ENCODE measurements around the gene EPHB2.

The EPHB2 gene

DNA sequence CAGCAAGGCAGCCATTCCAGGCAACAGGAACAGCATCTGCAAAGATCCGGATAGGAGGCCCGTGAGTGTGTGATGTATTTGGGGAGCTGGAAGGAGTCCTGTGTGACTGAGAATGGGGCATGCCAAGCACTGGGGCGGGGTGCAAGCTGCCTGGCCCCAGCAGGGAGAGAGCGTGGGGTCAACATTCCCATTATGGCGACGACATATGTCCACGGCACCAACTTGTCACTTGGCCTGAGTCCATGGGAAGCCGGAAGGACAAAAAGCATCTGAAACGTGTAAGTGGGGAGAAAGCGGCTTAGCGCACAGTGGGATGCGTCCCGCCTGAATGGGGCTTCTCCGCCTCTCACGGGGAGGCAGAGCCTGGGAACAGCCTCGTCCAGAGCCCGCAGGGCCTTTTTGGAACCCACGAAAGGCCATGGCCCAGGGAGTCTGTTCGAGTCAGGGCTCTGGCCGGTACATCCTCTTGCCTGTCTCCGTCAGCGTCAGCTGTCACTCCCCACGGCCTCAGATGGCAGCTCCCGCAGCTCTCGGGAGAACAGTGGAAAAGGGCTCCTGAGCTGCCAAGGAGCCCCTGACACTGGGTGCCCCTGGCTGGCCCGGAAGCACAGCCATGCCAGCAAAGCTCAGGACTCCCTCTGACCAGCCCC lies 12.4 kb downstream of the EPHB2 start:
- DNase-seq, result peak in 2 of 14 donors; percentile 8 to 14

DNA sequence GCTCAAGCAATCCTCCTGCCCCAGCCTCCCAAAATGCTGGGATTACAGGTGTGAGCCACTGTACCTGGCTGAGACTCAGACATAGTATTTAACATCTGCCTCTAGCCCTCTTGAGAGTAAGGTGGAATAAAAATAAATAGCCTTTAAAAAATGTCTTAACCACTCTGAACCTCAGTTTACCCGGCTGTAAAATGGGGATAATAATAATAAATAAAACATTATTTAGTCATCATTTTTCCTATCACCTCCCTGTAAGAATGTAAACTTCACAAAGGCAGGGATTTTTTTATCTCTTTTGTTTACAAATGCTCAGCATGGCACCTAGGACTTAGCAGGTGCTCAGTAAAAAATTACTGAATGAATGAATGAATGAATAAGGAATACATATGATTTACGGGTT lies 17.2 kb downstream of the EPHB2 start:
- no peak for DNase-seq

DNA sequence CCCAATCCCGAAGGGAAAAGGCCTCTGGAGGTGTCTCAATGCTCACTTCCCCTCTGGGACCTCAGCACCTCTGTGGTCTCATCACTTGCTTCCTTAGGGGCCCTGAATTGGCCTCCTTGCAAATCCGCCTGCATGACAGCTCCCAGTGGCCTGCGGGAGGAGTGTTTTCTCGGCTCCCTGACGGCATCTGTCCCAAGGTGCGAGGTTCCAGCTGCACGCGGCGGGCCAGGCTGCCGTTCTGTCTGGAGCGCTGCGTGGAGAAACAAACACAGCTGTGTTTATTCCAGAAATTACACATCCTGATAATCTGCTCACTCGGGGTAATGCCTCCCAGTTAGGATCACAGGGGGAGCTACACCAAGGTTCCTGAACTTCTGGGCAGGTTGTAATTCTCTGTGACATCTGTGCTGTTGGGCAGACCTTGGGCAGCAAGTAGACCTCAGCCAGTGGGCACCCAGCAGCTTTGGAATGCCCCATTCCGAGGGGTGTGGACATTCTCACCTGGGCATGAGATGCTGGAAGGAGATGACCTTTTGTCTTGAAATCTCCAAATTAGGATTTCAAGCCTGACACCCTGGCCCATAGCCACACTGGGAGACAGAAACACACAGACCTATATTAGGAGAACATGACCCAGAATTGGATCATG lies 18.2 kb downstream of the EPHB2 start:
- DNase-seq, result no peak

DNA sequence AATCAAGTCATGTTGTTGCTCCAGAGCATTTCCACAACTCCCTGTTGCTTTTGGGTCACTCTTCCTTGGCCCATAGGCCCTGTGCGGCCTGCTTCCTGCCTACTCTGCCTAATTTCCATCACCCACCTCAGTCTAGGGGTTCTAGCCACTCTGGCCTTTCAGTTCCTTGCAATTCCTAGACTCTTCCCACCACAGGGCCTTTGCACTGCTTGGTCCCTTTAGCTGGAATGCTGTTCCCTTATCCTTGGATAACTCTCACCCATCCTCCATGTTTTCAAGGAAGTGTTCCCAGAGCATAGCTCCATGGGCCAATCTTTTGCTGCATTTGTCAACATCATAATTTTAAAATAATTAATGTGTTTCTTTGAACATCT lies 18.7 kb downstream of the EPHB2 start:
- DNase-seq, result no peak

DNA sequence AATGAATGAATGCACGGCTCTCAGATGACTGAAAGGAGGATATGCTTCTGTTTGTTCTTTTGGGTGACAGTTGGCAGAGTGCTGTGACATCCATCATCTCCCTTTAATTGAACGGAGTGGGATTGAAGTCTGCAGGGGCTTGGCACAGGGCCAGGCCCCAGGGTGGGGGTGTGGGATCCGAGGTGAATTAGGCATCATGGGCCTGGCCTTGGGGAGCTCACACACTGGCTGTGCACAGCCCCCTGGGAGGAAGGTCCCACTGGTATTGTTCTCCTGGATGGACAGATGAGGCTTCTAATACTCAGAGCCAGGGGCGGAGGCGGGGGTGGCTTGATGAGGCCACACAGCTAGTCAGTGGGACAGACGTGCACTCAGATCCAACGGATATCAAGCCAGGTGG lies 19.3 kb downstream of the EPHB2 start:
- no peak for DNase-seq

DNA sequence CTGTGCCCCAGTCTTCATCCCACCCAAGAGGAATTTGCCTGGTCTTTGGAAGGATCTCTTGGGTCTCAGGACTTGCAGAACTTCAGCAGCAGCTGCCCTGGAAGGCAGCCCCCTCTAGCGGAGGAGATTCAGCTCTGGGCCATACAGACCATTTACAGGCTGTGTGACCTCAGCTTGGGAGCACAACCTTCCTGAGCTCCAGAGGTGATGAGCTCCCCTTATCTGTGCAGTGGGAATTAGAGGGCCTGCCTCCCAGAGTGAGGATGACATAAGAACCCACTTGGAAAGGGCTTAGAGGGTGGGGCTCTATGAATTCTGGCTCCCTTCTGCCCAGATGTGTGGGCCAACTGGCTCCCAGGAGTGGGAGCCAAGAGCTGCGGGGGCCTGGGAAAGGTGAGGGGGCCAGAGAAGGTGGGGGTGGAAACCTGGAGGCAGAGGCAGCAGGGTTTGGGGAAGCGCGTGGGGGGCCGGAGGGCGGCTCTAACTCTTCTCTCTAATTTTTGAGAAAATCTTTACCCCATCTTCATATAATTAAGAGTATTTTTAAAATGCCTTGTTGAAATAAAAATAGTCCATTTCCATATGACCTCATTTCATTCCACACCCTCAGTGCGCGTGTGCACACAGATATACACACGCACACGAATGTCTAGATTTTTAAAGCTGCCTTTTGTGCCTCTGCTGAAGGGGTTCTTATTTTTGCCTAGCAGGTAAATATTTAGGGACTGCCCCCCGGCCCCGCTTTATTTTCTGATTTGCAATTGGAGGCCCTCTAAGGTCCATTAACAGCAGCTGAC lies 21.5 kb downstream of the EPHB2 start:
- no peak for DNase-seq

DNA sequence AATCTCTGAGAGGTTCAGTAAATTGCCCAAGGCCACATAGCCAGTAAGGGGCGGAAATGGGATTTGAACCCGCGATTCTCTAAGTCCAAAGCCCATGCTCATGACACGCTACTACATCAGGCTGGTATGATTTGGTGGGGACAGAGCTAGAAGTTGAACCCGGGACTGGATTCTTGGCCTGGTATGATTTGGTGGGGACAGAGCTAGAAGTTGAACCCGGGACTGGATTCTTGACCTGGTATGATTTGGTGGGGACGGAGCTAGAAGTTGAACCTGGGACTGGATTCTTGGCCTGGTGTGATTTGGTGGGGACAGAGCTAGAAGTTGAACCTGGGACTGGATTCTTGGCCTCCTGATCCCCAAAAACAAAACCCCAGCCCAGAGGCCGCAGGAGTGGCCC lies 23.0 kb downstream of the EPHB2 start:
- no peak for DNase-seq

DNA sequence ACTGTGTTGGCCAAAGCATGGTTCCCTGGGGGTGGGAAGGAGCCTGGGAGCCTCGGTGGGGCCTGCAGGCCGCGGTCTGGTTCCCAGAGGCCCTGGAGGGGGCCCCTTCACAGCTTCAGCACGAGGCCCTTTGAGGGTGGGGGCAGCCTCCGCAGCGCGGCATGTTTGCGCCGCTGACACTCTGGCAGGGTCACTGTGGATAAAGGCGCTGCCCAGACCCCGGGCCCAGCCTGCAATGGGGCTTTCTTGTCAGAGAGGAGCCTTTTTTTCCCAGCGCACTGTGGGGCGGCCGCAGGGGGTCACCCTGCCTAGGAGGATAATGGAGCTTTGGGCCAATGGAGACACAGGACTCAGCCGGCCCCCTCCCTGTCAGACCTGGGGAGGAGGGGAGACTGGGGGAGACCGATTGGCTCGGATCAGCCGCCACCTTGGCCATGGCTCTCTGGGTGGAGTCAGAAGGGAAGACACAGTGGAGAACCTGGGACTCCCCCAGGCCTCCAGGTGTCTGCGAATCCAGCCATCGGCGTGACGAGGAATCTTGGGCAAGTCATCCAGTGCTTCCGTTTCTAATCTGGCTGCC lies 26.0 kb downstream of the EPHB2 start:
- DNase-seq, result no peak

DNA sequence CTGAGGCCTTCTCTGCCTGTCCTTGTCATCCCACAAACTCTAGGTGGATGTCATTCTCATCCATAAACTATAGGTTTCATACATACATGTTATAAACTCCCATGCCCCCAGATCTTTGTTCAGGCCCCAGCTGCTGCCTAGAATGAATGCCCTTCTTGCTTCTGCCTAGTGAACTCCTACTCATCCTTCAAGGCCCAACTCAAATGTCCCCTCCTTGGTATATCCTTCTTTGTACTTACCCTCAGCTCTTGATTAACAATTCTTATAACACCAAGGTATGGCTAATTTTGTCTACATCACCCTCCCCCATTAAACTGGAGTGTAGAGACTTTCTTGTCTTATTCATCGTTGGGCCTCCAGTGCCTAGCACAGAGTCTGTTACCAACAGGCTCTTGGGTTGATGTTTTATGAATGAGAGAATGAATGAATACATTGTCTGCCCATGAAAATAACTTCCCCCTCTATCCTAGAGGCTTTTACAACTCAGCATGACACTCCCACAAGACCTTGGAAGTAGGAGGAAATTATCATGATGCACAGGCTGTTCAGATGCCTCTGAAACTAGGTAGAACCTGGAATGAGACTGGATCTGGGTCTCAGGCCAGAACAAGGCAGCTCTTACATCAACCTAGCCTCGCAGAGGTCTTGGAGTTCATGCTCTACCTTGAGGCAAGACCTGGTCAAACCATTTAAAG lies 26.9 kb downstream of the EPHB2 start:
- DNase-seq, result no peak

DNA sequence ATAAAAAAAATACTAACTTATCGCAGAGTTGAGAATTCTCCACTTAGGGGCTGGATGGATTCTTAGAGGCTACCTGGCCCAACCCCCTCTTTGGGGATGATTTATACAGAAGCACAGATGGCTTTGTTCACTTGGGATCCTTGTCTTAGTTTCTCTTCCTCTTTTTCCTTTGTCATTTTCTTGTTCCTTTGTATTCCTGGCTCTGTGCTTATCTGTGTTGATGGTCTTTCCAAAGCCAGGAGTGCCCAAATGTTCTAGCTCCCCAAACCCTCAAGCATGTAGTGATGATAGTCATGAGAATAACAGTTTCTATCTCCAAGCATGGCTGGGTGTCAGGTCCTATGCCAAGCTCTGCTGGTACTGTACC lies 27.4 kb downstream of the EPHB2 start:
- no peak for DNase-seq

DNA sequence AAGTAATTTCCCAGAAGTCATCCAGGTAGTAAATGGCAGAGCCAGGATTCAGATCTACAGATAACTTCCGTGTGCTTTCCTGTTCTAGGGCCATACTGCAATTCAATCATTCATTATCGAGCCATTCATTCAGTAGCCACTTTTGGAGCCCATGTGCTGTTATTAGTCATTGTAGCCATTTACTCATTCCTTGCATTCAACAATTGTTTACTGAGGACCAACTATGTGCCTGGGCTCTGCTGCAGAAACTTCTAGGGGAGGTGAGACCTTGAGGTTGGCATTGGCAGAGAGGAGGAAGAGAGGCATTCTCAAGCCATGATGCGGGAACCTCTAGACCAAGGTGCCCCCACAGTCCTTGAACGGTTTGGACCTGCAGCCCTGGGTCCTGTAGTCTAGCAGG lies 27.9 kb downstream of the EPHB2 start:
- no peak for DNase-seq

DNA sequence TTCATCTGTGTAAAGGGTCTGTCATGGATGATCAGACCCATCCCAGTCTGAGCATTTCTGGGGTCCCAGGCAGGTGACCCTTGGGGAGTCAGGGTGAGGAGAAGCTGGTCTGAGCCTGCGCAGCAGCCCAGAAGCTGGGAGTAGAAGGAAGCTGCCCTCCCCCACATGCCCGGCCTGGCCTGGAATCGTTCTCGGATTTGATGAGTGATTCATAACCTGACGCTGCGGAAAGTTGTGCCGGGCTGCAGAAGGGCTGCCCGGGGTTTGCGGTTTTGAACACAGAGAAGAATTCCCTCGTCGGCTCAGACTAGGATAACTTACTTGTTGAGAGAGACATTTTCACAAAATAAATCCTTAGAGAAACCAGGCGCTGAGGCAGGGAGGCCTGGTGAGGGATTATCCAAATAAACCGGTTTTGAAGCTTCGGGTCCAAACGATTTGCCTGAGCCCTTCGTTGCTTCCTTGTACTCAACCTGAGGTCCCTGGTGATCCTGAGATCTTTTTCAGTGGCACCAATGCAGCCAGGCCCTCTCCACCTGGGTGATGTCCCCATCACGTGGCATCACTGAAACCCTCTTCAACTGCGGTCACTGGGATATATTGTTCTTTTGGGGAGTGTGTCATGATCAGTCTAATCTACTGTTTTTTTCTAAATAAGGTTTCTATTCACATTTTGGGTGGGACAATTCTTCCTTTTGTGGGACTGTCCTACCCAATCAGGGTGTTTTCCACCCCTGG lies 29.2 kb downstream of the EPHB2 start:
- DNase-seq, result peak in 1 of 14 donors; percentile 22

DNA sequence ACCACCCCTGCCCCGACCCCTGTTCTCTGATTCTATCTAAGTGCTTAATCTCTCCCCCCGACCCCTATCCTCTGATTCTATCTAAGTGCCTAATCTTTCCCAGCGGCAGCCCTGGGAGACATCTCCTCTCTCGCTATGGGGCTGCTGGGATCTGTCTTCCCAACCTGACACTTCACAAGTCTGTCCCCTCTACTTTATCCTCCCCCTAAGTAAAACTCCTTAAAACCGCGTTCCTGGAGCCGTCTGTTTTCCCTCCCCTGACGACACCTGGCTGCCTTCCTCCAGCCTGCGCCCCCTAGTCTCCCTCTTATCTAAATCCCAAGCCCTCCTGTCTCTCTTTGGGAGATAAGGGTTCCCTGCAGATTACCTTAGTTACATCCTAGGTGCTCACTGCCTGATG lies 30.5 kb downstream of the EPHB2 start:
- no peak for DNase-seq

DNA sequence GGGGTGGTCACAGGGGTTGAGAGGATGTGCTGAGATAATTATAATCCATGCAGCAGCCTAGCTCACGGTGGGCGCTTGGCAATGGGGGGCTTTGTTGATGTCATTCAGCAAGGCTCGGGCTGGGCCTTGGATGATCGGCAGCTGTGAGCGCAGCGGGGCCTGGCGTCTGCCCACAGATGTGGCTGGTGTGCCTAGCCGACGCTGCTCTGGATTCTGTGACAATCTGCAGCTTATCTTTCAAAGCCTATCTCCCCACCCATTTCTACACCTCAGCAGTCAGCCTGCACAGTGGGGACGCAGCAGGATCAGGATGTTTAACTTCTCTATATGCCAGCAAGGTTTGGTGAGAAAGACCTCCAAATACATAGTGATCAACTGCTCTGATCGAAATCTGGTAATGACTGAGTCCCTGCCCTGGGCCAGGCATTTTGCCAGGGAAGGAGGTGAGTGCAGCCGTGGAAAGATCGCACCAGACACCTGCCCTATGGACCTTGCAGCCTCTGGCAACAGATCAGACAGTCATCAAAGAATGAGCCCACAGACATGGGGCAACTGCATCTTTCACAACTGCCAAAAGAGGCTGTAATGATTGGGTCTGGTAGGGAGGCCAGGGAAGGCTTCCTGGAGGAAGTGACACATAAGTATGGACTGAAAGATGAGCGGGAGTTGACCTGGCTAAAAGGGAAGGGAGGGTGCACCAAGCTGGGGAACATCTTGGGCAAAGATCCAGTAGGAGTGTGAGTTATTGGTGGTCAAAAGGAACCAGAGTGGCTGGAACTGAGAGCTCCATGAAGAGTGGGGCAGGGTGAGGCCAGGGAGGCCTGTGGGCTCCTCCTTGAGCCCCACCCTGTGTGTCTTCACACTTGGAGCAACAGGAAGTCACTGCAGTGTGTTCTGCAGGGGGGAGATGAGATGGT lies 35.3 kb downstream of the EPHB2 start:
- DNase-seq, result no peak

DNA sequence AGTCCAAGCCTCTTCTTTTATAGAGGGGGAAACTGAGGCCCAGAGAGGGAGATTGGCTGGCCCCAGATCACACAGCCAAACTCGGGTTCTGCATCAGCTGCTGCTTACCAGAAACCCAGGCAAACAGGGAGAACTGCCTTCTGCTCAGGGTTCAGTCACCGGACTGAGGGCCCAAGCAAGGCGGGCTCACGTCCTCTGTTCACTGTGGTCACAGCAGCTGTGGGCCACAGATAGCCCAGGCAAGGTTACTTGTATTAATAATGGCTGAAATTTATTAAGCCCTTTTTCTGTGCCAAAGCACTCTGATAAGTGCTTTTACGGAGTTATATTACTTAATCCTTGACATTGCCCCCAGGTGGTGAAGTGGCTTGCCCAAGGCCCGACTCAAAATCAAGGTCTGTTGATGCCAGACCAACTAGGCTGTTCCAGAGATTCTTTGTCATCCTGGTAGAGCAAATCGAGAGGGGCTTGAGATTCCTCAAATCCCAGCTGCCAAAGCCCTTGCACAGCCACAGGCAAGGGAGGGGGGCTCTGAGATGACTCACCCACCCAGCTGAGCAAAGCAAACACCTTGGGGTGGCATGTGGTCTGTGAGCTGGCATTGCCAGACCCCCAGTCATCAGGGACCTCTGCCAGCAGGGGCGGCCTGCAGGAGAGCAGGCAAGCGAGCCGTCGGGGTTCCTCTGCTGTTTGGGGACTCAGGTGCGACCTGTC lies 36.5 kb downstream of the EPHB2 start:
- DNase-seq, result no peak

DNA sequence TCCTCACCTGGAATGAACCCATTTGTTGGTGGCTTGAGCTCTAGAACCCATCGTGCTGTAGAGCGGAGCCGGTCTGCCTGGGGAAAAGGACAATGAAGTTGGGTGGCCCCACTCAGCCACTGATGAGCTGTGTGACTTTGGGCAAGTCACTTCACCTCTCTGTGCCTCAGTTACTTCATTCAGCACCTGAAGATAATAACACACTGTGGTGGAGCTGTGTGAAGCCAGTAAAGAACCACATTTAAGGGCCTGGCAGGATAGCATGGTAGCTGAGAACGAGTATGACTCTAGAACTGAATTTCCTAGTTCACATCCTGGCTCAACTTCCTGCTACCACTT lies 37.1 kb downstream of the EPHB2 start:
- no peak for DNase-seq

DNA sequence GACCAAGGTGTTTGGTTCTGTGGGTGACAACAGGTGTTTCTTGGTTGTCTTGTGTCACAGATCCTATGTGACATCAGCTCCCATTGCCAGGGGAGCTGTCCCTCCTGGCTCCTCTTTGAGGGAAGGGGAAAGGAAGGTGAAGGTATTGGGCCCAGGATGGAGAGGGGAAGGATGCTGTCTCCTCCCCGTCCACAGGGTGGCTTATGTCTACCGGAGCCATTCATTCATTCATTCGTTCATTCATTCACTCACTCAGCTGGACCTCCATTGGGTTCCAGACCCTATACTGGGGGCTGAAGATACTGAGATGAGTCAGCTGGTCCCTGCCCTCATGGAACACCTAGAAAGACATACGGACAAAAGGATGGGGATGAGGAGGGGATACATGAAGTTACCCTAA lies 38.9 kb downstream of the EPHB2 start:
- no peak for DNase-seq

DNA sequence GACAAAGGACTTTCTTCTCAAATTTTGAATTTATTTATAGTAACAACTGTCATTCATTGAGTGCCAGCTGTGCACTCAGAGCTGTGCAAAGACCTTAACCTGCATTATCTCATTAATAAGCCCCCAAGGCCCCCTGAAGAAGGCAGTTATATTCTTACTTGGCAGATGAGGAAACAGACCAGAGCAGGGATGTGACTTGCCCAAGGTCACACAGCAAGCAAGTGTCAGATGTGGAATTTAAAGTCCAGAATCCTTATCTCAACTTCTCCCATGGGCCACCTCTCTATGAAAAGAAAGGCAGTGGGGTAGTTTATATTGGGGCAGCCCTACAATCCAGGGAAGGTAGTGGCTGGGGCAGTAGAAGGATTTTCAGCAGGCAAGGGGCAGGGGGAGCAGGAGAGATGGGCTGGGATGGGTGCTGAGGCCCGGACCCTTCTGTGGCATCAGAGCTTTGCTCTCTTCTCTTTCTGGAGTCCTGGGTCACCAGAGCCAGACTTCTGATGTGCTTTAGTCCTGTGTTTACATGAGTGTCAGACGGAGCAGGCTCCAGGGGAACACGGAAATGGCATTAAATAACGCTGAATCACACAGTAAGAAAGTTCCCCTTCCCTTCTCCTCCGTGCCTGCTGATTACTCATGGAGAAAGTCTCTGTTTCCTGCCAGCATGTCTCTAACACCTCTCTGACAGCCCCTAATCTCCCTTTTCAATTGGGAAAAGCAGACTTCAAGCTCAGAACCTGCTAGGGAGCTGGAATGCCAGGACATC lies 39.5 kb downstream of the EPHB2 start:
- no peak for DNase-seq

DNA sequence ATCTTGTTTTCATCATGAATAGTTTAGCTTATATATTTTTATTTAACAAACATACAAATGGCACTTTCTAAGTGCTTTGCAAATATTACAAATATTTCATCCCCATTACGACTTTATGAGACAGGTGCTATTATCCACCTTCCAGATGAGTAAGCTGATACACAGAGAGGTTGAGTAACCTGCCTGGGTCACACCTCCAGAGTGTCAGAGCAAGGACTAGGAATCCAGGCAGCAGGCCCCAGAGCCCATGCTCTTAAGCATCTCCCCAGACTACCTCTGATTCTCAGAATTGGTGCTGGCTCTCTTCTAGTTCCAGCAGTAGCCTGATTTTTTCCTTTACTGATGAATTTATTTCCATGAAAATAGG lies 40.0 kb downstream of the EPHB2 start:
- DNase-seq, result no peak

DNA sequence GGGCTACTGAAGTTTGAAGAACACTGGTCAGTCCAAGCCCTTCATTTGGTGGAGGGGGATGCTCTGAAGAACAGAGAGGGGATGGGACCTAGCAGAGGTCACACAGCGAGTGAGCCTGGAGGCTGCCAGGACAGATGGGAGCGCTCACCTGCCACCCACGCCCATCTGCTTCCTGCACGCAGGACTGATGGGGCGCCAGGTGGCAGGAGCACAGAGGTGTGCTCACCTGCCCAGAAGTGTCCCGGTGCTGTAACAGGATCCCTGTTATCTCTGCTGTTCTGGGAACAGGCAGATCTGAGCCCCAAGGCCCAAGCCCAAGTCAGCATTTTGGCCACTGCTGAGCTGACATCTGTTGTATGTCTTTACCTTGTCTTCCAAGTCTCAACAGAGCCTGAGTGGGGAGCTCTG lies 40.5 kb downstream of the EPHB2 start:
- no peak for DNase-seq
